HG02642 (cell line): ENCODE measurements around the gene FANCC.

Experiments
- ATAC-seq: cut with Tn5 transposase; IDR thresholded peaks from one replicate; pipeline ENCODE4 v1.9.1; 2021; ENCODE audit warnings: mild to moderate bottlenecking; ENCODE audit not compliant: unreplicated experiment, poor library complexity

FANCC gene

DNA sequence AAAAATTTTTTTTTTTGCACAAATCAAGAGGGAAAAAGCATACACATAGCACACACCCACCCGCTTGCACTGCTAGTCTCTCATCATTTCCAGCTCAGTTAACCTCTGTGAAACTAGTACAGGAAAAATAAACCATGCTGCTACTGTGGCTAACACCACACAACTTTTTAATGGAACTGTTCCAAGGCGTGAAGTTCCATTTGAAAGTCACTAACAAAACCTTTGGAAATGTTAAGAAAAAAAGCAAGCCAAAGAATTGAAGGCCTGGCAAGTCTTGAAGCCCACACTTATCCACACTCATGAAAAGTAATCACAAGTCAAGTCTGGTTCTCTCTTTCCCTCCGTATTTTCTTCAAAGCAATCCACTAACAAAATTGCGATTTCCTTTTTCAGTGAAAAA lies 116.3 kb downstream of the FANCC start:
- ATAC-seq, result no peak

DNA sequence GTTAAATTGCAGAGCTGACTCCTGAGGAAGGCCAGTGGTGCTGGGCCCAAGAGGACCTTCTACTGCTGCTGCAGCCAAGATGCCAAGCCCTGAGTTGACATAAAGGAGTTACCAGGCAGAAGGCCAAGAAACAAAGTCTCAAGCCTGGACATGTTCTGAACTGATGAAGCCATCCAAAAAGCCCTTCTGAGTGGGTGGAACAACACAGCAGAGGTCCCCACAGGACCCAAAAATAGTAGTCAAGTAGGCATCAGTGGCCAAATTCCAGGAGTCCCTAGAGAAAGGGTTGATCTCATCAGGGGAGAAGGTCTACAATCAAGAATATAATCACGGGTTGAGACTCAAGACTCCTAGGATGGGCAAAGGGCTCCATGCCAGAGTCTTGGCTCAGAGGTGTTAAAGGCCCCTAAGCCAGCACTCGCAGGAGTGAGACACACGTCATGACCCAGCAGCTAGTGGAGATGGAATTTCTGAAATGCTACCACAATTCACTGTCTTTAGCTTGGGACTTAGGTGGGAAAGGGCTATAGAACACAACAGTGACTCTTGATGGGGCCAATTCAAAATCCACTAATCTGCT lies 119.7 kb downstream of the FANCC start:
- ATAC-seq, result no peak

DNA sequence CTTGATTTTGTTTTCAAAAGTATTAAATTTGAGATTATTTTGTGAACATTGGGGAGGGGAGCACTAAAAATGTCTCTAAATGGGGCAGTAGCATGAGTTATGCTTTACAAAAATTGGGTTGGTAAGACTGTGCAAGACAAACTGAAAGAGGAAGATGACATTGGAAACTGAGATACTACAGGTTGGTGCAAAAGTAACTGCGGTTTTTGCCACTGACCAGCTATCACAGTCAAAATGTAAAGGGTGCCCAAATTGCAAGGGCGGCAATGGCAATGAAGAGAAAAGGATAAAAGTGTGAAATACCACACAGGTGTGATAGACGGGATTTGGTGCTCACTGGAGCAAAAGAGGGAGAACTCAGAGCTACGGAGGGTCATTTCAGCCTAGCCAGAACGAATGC lies 124.0 kb downstream of the FANCC start:
- ATAC-seq, result no peak

DNA sequence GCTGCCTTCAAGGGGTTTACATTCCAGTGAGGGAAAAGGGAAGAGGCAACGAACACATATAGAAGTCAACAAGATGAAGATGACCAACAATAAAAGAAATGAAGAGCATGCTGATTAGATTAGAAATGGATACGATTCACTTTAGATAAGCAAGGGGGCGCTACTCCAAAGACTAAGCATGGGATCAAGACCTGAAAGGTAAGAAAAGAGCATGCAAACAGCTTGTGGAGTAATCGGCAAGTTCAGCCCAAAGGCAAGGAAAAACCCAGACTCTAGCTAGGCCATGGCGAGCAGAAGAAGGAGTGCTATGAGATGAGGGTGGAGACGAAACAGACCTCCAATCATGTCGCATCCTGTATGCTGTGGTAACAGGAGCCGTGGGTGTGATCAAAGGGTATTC lies 124.4 kb downstream of the FANCC start:
- no peak for ATAC-seq

DNA sequence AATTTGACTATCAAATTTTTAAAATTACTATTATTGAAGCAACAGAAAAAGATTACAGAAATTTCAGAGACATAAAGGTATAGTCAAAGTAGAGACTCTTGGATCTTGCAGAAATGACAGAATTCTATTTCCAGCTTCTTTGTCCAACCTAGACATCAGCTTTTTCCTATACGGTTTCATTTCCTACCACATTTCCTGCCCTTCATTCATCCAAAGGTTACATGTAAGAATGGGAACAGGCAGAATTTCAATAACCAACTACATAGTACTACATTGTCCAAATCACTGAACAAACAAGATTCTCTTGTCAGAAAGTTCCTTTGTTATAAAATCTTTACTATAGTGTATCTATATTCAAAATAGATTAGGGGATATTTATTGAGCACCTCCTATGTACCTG lies 124.9 kb downstream of the FANCC start:
- ATAC-seq, result no peak

DNA sequence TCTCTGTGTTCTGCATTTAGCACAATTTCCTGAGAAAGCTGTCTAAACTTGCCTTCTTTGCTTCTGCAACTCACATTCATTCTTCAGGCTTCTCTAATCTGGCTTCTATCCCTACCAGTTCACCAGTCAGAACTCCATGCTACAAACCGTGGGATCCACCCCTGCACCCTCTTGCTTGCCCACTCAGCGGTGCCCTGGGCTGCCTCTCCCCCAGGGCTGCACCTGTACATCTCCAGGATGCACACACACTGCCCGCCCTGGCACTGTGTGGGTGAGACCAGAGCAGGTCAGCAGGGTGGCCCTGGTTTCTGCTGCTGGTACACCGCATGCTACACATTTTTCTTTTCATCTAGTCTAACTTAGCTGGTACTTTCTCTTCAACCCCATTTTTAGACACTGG lies 127.1 kb downstream of the FANCC start:
- no peak for ATAC-seq

DNA sequence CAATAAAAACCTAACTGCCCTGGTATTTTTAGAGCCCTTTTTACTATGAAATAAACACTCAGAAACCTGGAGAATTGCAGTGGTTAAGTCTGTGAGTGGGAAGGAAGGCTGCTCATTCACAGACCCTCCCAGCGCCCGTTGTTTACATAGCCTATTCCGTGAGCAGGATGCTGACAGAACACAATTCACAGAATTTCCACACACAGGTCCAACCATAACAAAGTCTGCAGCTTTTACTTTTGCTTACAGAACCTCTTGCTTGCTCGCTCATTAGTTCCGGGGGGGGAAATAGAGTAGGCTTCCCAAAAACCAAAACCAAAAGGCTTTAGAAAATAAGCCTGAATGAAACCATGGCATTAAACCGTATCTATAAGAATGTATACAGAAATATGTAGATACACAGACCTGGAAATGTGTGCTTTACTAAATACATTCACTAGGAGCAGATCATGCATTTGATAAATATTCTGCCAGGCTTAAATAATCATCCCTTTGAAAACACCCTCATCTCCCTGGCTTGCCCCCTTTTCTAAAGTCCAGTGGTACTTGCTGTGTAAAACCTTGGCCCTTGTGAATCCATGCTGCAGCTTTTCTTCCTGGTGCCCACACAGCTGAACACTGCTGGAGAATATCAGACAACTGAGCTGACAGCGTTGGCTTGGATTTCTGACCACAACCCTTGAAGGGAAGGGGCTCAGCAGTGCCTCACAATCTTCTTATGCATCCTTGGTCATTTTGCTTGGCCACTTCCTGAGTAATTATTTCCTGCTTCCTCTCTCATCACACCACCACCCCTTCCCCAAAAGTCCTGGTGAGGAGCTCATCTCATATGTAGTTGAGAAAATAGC lies 128.0 kb downstream of the FANCC start:
- no peak for ATAC-seq

DNA sequence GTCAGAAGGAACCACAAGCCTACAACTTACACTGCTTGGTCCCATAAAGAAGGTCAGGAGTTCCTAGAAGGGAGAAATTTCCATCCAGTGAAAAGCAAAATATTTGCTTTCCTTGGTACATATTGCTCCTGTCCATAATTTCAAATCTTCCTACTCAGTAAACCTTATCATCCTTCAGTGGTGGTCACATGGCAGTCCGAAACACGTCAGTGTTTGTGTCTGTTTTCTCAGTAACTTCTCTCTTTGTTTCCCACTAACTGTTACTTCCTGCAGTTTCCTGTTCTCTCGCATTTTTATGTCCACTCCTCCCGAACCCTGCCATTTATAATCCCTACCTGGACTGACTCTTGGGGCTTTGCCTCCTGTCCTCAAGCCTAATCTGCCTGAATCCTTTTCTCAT lies 129.1 kb downstream of the FANCC start:
- no peak for ATAC-seq

DNA sequence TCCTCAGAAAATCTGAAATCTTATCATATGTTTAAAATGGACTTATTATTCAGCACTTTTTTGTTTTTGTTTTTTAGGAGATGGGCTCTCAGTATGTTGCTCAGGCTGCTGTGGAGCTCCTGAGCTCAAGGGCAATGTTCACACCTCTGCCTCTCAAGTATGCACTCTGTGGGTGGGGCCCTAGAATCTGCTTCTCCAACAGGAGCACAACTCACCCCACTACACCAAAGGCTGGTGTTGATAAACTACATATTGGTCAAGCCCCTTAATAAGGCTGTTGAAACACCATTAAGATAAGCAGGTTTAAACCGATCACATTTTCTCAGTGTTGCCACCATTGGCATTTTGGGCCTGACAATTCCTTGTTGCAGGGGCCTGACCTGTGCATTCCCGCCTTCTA lies 131.6 kb downstream of the FANCC start:
- no peak for ATAC-seq

DNA sequence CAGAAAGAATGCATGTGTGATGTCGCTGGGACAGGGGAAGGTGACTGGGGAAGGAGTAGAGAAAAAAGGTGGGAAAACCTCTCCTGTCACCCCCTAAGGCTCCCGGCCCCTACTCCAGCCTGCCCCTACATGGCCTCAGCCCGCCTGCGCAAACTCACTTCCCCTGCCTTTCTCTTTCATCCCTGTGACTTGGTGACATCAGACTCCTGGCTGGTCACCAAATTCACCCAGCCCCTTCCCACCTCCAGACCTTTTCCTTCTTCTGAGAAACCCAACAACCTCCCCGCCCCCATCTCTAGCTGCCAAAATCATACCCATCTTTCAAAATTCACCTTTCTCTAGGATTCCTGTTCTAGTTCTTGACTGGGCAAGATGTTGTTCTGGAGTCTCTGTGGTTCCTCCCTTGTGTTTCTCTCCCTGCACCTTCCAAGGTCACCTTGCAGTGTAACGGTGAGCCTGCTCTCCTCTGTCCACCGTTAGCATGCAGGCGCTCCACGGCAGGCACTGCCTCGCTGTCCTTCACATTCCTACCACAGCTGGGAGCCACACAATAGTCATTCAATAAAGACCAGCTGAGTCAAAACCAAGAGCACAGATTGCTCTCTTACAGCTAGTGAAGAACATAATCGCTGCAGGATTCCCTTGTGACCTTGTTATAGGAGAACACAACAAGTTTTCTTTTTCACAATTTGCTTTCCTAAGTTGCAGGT lies 134.5 kb downstream of the FANCC start:
- no peak for ATAC-seq

DNA sequence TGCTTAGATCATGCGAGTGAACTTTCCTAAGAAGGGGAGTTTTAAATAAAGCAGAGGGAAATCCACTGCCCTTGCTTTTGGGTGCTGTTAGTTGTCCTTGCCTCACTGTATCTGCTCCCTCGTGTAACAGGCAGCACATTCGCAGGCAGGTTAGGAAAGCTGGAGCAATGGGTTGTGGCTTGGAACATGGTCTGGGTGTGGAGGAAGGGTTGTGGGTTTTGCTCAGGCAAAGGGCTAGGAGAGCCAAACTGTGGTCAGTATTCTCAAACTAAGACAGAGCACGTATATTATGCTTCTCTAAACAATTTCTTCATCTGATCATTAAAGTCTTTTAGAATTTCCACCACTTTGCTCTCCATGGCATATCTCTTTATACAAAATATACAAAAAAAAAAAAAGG lies 135.7 kb downstream of the FANCC start:
- ATAC-seq, result no peak

DNA sequence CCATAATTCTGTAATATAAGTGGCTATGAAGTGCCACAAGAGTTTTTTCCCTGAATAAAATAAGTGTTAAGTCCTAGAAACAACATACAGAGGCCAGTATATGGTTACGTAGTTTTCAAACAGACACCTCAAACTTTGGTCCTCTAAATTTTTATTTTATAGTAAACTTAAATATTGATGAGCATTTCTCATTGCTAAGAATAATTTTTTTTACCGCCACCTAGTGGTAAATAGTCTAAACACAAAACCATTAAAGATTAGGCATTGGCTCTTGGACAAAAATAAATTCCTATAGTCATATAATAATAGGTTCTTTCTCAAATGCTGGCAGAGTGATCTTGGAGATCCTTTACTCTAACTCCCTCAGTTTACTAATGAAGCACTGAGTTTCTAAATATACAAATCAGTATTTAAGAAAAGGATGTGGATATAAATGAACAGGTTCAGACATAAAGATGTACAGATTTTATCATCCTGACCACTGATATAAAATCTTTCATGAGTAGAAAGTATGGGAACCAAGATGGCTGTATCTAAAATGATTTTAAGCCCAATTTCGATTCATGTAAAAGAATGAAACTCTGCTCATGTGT lies 136.2 kb downstream of the FANCC start:
- ATAC-seq, result no peak

DNA sequence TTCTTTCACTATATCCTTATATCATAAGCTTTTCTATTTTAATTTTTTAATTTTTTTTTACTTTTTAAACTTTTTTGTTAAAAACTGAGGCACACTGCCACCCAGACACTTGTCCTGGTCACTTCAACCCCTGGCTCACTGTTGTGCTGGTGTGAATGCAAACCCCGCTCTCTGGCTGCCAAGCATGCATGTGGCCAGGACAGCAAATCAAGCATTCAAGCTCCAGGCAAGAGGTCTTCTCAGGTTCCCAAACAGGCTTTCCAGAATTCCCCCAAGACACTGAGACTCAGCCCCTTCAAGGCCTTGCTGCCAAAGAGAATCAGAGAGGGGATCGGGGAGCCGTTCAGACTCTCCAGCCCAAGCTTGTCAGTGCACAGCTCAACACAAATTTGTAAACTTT lies 139.9 kb downstream of the FANCC start:
- no peak for ATAC-seq

DNA sequence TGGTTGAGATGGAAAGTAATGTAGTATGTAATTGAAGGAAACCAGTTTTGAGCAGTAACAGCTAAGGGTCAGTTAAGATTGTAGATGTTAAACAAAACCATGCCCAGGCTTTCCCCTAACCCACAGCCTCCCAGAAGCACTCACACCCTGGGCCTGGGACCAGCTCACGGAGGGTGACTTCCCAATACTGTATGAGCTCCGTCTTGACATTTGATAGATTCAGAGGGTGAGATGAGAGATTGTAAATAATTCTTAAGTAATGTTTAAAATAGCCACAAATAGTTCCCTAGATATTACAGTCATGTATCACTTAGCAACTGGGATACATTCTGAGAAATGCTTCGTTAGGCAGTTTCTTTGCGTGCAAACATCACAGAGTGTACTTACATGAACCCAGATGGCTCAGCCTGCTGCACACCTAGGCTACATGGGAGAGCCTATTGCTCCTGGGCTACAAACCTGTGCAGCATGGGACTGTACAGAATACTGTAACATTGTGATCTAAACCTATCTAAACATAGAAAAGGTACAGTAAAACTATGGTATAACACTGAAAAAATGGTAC lies 140.7 kb downstream of the FANCC start:
- no peak for ATAC-seq

DNA sequence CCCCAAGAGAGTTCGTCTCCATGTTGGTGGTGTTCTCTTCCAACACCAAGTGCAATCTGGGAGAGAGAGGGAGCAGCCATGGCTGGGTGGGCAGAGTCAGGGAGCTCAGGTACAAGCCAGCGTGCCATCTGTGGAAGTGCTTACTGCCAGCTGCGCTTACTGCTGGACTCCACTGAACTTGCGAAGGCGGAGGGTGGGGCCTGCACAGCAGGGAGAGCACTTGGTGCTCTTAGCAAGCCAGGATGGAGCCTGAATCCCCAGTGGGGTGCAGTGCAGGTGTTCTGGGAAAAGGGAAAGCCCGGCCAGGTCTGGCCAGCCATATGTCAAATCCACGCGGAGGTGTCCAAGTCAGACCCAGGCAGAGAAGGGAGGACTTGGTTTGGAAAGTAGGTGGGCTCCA lies 142.0 kb downstream of the FANCC start:
- ATAC-seq, result no peak

DNA sequence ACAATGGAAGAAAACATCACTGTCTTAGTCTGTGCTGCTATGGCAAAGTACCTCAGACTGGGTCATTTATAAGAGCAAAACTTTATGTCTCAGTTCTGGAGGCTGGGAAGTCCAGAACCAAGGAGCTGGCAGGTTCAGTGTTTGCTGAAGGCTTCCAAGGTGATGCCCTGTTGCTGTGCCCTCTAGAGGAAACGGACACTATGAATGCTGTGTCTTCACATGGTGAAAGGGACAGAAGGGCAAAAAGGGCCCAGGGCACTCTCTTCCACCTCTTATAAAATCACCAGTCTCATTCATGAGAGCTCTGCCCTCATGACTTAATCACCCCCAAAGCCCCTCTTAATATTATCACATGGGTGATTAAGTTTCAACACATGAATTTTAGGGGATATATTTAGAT lies 143.5 kb downstream of the FANCC start:
- no peak for ATAC-seq

DNA sequence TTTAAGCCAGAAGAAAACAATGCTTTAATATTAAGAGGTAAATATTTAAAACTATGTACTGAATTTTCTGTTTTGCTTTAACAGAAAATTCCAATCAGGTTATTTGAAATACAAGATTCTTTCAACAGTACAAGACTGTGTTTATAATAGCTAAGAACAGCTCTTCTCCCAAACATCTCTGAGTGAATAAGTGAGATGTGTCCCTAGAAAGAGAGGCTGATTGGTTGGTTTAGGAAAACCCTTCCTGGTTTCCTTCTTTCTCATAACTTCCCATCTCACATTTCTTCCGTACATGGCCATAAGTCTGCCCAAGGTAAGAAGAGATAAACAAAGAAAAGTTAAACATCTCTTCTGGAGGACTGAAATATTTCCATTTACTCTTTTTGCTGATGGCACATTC lies 145.9 kb downstream of the FANCC start:
- no peak for ATAC-seq

DNA sequence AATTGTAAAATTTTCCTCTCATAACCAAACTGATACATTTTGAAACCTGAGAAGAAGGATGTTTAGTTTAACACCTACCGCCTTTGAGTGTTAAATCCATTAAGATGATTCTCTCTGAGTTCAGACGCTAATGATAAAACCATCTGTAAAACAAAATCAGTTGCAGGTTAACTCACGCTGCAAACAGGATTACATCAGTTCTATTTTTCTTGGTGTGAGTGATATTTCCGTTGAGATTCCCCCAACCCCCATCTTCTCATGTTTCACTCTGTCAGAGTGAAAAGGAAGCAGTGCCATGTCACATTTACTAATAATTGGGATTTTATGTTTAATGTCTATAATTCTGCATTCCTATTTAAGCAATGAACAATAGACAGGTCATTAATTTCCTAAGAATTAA lies 146.5 kb downstream of the FANCC start:
- no peak for ATAC-seq

DNA sequence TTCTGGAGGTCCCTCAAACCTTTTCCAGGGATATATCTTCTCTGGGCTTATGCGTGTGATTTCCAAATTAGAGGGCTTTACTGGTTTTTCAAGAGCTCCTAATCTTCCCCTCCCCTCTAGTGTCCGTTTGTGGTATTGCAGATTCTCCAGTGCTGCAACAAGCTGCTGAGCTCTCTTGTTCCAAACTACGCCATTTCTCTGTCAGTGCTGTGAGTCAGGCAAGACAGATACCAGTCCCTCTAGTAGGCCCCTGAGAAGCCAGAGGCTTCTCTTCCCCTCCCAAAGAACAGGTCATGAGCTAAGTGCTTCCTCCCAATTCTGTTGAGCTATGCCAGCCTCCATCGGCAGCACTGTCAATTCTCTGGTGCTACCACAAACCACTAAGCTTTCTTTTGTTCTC lies 149.5 kb downstream of the FANCC start:
- ATAC-seq, result no peak

DNA sequence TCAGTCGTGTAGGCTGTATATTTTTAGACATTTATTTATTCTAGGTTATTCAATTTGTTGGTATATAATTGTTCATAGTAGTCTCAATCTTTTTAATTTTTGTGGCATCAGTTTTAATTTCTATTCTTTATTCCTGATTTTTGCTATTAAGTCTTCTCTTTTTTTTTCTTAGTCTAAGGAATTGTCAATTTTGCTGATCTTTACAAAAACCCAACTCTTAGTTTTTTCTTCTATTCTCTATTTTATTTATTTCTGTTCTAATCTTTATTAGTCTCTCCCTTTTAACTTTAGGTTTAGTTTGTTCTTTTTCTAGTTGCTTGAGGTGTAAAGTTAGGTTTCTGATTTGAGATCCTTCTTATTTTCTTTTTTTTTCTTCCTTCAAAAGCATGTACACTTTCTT lies 152.5 kb downstream of the FANCC start:
- no peak for ATAC-seq
